ENCODE measurements around the gene CNFN. TPM values are rescaled to one million over a fixed set of nuclear protein-coding genes. Genes with fewer than 3 reads are reported as not detected.

The CNFN gene
- total RNA-seq, 1 donor from 2014 or later: 2.8 TPM

- Mint-ChIP-seq H3K9me3 (ENCODE audit: unreplicated experiment) (peaks cover 7% of the 10 kb centered on the region), H3K36me3 (ENCODE audit: unreplicated experiment) (peaks cover 13% of the 10 kb centered on the region), H3K4me3 (ENCODE audit: unreplicated experiment) (no peak overlapping the region), H3K4me1 (ENCODE audit: low read depth, unreplicated experiment) (peaks cover 14% of the 10 kb centered on the region), H3K27me3 (ENCODE audit: unreplicated experiment) (peaks cover 9% of the 10 kb centered on the region), H3K27ac (ENCODE audit: unreplicated experiment) (no peak overlapping the region)
- no peak for DNase-seq
- TF ChIP-seq CTCF (IDR thresholded peaks at IDR 0.05; ENCODE audit: partially characterized antibody, unreplicated experiment): no peak
These were observed 19.4 kb downstream of the CNFN start for GRCh38 chr19:42370626-42371175.

- Mint-ChIP-seq H3K27me3 (ENCODE audit: unreplicated experiment) (peaks cover 9% of the 10 kb centered on the region), H3K27ac (ENCODE audit: unreplicated experiment) (no peak overlapping the region), H3K9me3 (ENCODE audit: unreplicated experiment) (peaks cover 7% of the 10 kb centered on the region), H3K36me3 (ENCODE audit: unreplicated experiment) (peaks cover 13% of the 10 kb centered on the region), H3K4me1 (ENCODE audit: low read depth, unreplicated experiment) (peaks cover 15% of the 10 kb centered on the region), H3K4me3 (ENCODE audit: unreplicated experiment) (no peak overlapping the region)
- no peak for TF ChIP-seq CTCF (IDR thresholded peaks at IDR 0.05; ENCODE audit: partially characterized antibody, unreplicated experiment)
- no peak for DNase-seq
These were observed 20.0 kb downstream of the CNFN start for GRCh38 chr19:42370068-42370520.

GRCh38 chr19:42369433-42370067 is 20.5 kb downstream of the CNFN start:
- no peak for TF ChIP-seq CTCF (IDR thresholded peaks at IDR 0.05; ENCODE audit: partially characterized antibody, unreplicated experiment)
- Mint-ChIP-seq H3K9me3 (ENCODE audit: unreplicated experiment) (peaks cover 7% of the 10 kb centered on the region), H3K27me3 (ENCODE audit: unreplicated experiment) (peaks cover 9% of the 10 kb centered on the region), H3K4me1 (ENCODE audit: low read depth, unreplicated experiment) (peaks cover 17% of the 10 kb centered on the region), H3K36me3 (ENCODE audit: unreplicated experiment) (peaks cover 7% of the 10 kb centered on the region), H3K27ac (ENCODE audit: unreplicated experiment) (no peak overlapping the region), H3K4me3 (ENCODE audit: unreplicated experiment) (no peak overlapping the region)
- no peak for DNase-seq

- no peak for TF ChIP-seq CTCF (IDR thresholded peaks at IDR 0.05; ENCODE audit: partially characterized antibody, unreplicated experiment)
- H3K4me1 Mint-ChIP-seq (ENCODE audit: low read depth, unreplicated experiment): peaks cover 17% of the 10 kb centered on the region
- H3K27me3 Mint-ChIP-seq (ENCODE audit: unreplicated experiment): peaks cover 5% of the 10 kb centered on the region
- peaks cover 10% of the 10 kb centered on the region for H3K36me3 Mint-ChIP-seq (ENCODE audit: unreplicated experiment)
- H3K4me3 Mint-ChIP-seq (ENCODE audit: unreplicated experiment): no peak overlapping the region
- no peak for DNase-seq
- H3K9me3 Mint-ChIP-seq (ENCODE audit: unreplicated experiment): peaks cover 7% of the 10 kb centered on the region
- H3K27ac Mint-ChIP-seq (ENCODE audit: unreplicated experiment): no peak overlapping the region
These were observed 21.3 kb downstream of the CNFN start for GRCh38 chr19:42368765-42369164.

GRCh38 chr19:42368360-42368759 is 21.7 kb downstream of the CNFN start:
- peaks cover 17% of the 10 kb centered on the region for H3K4me1 Mint-ChIP-seq (ENCODE audit: low read depth, unreplicated experiment)
- DNase-seq: no peak
- no peak overlapping the region for H3K4me3 Mint-ChIP-seq (ENCODE audit: unreplicated experiment)
- no peak overlapping the region for H3K27ac Mint-ChIP-seq (ENCODE audit: unreplicated experiment)
- H3K9me3 Mint-ChIP-seq (ENCODE audit: unreplicated experiment): peaks cover 8% of the 10 kb centered on the region
- no peak for TF ChIP-seq CTCF (IDR thresholded peaks at IDR 0.05; ENCODE audit: partially characterized antibody, unreplicated experiment)
- H3K27me3 Mint-ChIP-seq (ENCODE audit: unreplicated experiment): peaks cover 5% of the 10 kb centered on the region
- peaks cover 14% of the 10 kb centered on the region for H3K36me3 Mint-ChIP-seq (ENCODE audit: unreplicated experiment)

All from glutamatergic neuron (in vitro differentiated cells).